ENCODE results near the gene MOV10L1.
A peak's percentile ranks its signal among the peaks of the same experiment; 100 is the strongest.
"Not testable (repeated sequence)": the region's sequence is repeated elsewhere in the genome, so short reads cannot be mapped to it uniquely, and the experiment has no call there.

Gene MOV10L1

GRCh38 chr22:50138988-50139387 is 49.2 kb downstream of the MOV10L1 start:
- DNase-seq, result no peak

GRCh38 chr22:50139843-50140415 is 50.1 kb downstream of the MOV10L1 start:
- DNase-seq, result no peak

DNA sequence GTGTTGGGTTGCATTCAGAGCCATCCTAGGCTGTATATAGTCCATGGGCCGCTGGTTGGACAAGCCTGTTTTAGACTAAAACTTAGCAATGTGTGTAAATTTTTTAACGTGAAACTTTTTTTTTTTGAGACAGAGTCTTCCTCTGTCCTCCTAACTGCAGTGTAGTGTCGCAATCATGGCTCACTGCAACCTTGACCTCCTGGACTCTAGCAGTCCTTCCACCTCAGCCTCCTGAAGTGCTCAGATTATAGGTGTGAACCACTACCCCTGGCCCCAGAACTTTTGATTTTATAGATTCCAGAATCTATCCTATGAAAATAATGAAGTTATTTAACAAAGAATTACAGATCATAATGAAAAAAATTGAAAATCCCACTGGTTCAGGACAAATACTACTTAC is 50.8 kb downstream of the MOV10L1 start:
- DNase-seq, result no peak

DNA sequence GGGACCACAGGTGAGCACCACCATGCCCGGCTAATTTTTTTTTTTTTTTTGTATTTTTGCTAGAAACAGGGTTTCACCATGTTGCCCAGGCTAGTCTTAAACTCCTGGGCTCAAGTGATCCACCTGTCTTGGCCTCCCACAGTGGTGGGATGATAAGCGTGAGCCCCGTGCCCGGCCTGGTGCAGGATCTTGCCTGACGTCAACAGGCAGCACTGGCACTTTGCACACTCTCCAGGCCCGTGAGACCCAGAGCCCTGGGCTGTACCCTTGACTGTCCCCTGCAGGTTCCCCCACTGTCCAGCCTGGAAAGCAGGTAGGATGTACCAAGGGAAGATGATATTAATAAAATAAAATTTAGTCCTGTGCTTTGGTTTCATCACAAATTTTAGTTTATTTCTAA is 51.7 kb downstream of the MOV10L1 start:
- no peak for DNase-seq

DNA sequence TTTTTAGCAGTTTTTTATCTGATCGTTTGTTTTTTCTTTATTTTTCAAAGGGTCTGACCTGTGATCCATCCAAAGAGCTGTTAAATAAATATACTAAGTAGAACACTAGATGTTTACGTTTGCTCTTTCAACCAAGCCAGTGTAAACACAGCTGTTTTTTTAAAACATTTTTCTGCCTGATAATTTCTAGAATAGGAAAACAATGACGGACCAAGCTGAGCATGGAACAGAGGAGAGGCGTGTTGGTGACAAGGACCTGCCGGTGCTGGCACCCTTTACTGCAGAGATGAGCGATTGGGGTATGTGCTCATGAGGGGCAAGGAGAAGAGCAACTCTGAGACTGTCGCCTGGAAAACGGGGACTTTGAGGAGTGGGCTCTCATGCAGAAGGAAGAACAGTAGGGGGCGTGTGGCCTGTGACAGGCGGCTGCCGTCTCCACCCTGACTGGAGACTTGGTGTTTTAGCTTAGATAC is 52.1 kb downstream of the MOV10L1 start:
- DNase-seq, result no peak

GRCh38 chr22:50143096-50143495 is 53.3 kb downstream of the MOV10L1 start:
- DNase-seq, result no peak

- no peak for DNase-seq
Observed at GRCh38 chr22:50144005-50144614, 54.3 kb downstream of the MOV10L1 start.

GRCh38 chr22:50145721-50146438 is 56.1 kb downstream of the MOV10L1 start:
- no peak for DNase-seq

GRCh38 chr22:50146439-50147238 is 56.8 kb downstream of the MOV10L1 start:
- DNase-seq, result no peak

- DNase-seq, result not testable (repeated sequence)
Observed at GRCh38 chr22:50147258-50148165, 57.7 kb downstream of the MOV10L1 start.

GRCh38 chr22:50148166-50148500 is 58.3 kb downstream of the MOV10L1 start:
- no peak for DNase-seq

GRCh38 chr22:50148991-50149721 is 59.4 kb downstream of the MOV10L1 start:
- DNase-seq, result peak; percentile 74

- DNase-seq, result no peak
Observed at GRCh38 chr22:50150161-50151129, 60.6 kb downstream of the MOV10L1 start.

- DNase-seq, result no peak
Observed at GRCh38 chr22:50151571-50152537, 62.0 kb downstream of the MOV10L1 start.

GRCh38 chr22:50153056-50153755 is 63.4 kb downstream of the MOV10L1 start:
- no peak for DNase-seq

- DNase-seq, result no peak
Observed at GRCh38 chr22:50153756-50154140, 63.9 kb downstream of the MOV10L1 start.

- DNase-seq, result no peak
Observed at GRCh38 chr22:50157709-50158375, 68.0 kb downstream of the MOV10L1 start.

DNA sequence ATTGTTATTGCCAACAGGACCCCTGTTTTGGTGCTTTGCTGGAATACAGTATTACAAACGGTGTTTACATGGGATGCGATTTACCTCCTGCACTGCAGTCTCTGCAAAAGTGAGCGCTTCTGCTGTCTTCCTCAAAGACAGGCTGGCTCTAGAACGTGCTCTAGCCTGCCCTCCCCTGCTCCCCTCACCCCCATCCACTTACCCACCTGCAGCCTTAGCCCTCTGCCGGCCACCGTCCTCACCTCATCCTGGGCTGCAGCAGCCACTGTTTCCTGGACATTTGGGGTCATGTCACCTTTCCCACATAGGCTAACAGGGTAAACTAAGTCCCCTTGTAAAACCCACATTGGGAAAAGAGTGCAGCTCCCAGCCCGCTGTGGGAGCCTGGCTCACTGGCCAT is 71.1 kb downstream of the MOV10L1 start:
- no peak for DNase-seq
